GM21360 (cell line): Measurements from ENCODE around the gene SEC14L1.

Experiments used
- ATAC-seq: cut with Tn5 transposase; IDR thresholded peaks from one replicate; pipeline ENCODE4 v1.9.1; 2021; ENCODE audit warnings: mild to moderate bottlenecking, moderate library complexity; ENCODE audit not compliant: unreplicated experiment

SEC14L1 gene

DNA sequence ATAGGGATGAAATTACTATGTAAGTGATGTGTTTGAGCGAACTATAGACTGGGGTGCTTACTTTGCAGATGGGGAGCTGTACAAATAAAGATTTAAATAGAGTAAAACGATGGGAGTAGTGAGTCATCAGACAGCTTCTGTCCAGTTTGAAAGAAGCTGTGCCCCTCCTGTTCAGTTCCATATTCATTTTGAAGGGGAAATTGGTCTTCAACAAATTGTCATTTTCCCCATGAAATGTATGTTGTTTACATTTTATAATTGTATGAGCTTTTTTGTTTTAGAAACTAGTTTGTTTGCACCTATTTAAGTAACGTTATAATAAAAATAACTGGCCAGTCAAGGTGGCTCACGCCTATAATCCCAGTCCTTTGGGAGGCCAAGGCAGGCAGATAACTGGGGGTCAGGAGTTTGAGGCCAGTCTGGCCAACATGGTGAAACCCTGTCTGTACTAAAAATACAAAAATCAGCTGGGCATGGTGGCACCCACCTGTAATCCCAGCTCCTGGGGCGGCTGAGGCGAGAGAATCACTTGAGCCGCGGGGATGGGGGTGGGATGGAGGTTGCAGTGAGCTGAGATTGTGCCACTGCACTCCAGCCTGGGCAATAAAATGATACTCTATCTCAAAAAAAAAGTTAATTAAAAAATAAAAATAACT is 20.2 kb downstream of the SEC14L1 start:
- no peak for ATAC-seq

DNA sequence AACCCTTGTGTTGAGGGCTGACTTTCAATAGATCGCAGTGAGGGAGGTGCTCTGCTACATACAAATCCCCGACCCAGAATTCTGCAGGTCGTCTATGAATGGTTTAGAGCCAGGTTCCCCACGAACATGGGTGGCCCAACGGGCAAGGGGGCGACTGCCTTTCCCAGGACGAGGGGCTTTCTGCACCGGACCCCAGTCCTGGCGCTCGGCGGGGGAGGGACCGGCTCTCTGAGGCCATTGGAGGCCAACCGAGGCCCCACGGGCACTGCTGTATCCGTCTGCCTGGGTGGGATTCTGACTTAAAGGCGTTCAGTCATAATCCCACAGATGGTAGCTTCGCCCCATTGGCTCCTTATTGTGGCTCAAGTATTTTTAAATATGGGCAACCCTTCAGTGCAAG is 21.2 kb downstream of the SEC14L1 start:
- no peak for ATAC-seq

DNA sequence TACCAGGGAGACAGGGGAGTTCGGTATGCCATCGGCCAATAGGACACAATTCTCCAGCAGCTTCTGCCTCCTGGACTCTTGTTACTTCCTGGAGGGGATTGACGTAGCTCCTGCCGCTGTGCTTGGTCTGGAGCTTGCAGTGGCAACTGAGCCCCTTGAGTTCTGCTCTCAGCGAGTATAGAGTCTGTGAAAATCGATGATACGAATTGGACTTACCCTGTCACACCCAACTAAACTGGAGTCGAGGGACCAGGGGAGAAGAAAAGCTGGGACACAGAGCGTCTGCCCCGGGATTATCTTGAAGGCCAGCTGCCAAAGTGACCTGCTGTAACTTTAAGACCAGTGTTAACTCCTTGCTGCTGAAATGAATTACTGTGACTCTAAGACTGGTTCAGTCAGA is 22.2 kb downstream of the SEC14L1 start:
- no peak for ATAC-seq

DNA sequence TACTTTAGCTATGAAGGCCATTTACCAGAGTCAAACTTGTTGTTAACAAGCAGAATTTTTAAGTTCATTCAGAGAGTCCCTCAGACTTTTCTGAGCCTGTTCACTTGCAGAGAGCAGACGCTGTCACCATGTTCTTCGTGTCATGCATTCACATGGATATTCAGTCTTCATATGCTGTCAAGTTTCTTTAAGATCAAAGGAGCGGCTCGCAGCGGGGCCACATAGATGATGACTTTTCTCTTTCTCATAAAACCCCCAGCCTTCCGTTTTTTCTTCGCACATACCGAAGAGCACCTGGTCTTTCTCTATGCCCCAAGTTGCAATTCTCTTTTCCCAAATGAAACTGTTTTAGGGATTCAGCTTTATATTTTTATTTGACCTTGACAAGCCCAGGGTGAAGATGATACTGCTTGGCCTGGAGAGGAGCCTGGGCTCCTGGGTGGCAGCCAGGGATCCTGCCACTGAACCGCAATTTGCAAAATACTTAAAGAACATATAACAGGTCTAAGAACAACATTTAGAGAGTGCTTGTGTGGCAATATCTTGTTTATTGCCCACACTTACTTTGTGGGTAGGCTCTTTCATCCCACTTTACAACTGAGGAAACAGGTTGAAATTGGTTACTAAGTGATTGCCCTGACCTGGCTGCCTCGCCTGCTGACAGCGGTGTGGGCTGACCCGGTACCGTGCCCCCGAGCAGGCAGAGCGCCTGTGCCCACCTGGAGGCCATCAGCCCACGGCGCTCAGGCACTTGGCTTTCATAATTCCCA is 22.9 kb downstream of the SEC14L1 start:
- no peak for ATAC-seq

DNA sequence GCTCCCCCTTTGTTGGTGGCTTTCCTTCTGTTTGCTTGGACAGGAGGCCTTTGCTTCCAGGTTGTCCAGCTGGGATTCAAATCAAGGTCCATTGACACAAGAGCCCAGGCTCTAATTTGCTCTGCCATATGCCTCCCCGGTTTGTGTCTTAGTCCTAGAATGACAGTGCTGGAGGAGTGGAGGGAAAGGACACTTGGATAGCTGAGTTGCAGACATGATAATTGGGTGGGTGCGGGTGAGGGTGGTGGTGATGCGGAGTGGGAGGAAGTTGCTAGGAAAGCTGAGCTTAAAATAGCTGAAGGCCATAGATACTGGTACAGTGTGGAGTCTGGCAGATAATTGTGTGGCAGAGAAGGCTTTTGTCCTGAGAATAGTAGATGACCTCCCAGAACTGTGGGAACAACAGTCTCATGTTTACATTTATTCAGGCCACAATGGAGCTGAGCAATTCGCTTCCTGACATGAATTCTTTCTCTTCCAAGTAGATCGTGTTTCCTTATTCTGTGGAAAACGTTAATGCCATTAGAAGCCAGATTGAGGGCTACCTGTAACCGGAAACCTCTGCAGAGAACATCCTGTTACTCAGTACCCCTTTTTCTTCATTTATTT is 23.8 kb downstream of the SEC14L1 start:
- no peak for ATAC-seq

DNA sequence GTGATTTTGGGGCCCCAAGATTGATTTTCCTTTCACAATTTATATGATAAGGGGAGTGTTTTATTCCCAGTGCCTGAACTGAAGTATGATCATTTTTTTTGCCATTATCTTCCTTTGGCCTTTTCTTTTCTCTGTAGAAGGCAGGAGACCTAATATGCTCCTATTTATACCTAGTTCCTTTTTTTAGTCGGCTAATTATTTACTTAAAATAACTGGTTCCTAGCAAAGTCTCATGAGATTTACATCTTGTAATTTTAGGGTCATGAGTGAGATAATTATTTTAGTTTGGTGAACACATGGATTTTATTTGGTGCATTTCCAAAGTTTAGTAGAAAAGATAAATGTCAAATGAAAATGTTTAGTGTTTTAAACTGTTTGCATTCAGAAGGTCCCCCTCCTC is 24.8 kb downstream of the SEC14L1 start:
- ATAC-seq: no peak

DNA sequence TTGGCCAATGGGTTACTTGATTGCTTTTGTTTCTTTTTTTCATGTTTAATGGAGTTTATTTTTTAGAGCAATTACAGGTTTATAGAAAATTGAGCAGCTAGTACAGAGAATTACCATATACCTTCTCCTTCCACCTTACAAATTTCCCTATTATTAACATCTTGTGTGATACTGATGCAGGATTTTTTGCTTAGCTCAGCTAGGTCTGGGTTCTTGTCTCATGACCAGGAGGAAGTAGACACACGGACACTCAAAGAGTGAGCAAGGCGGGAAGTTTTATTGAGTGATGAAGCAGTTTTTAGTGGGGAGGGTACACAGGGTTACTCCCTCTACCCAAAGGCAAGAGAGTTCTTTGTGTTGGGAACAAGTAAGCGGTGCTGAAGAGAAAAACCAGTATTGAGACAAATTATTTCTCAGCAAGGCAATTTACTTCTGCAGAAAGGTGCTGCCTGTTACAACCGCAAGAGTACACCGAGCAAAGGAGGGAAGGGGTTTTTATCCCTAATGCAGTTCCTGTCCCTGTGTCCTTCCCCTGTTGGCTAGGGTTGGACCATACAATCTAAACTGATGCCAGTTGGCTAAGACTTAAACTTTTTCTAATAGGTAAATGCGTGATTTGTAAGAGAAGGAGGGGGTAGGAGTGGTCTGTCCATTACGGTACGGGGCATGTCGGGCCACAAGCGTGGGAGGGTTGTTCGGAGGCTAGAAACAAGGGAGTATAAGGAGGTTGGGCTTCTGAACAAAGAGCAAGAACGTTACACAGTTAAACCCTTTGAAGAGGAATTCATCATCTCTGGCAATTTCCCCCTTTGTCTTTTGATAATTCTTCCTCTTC is 26.9 kb downstream of the SEC14L1 start:
- no peak for ATAC-seq

DNA sequence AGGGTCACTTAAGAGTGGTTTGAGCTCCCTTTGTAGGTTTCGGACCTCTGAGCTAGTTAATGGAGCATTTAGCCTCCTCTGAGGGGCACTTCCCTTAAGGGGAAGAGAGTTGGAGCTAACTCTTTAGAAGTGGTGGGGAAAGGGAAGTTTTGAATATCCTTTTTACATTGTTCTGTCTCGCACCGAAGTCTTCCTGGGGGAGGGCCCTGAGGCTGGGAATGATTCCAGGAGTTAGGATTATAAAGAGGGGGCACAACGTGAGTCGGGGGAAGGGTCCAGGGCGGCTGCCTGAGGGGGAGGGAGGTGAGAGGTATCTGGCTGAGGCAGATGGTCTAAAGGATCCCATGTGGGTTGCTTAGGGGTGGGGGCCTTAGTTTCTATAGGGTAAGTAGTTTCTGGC is 32.3 kb downstream of the SEC14L1 start:
- no peak for ATAC-seq

DNA sequence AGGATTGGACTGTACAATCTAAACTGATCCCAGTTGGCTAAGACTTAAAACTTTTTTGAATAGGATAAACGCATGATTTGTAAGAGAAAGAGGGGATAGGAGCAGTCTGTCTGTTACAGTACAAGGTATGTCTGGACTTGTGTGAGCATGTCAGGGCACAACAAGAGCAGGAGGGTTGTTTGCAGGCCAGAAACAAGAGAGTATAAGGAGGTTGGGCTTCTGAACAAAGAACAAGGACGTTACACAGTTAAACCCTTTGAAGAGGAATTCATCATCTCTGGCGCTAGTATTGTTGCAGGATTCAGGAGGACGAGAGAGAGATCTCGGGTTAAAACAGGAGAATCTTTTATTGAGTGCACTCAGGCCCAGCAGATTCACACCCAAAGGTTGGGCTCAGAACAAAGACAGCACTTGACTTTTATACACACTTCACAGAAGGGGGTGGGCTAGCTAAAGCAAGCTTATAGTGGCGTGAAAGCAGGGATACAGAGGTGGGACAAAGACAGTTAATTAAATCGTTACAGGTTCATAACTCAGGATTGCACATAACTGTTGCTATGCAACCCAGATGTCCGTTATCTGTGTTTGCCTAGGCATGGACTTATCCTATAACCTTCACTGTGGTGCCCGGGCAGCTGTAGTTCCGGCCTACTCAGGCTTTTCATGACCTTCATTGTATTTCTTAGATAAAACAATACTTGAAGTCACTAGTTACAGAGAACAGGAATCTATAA is 34.3 kb downstream of the SEC14L1 start:
- no peak for ATAC-seq

DNA sequence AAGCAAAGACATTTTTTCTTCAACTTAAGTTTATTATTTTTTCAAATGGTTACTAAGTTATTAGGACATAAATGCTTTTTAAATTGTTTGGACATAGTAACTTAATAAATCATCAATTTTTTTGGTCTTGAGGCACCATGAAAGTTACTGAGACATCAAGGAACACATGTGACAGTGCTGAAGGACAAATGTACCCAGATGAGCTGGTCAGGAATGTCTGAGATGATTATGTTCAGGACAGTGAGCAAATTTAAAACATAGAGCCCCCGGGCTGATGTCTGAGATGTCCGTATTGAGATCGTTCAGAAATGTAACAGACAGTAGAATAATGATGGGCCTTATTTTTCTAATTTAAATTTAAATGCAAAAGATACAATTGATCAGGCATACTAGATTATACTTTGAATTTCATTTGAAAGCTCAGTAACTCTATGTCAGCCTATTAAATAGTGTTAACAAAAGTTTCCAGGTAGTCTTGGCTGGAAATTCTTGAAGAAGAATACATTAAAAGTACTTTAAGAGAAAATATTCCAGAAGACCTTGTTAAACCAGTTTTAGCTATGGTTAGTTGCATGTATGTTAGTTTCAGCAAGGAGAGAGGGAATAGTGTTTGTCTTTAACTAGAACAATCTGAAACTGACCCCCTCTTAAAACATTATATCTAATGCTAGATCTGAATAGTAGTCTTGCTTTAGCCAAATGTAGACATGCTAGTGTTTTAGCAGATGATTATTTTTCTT is 36.4 kb downstream of the SEC14L1 start:
- no peak for ATAC-seq

DNA sequence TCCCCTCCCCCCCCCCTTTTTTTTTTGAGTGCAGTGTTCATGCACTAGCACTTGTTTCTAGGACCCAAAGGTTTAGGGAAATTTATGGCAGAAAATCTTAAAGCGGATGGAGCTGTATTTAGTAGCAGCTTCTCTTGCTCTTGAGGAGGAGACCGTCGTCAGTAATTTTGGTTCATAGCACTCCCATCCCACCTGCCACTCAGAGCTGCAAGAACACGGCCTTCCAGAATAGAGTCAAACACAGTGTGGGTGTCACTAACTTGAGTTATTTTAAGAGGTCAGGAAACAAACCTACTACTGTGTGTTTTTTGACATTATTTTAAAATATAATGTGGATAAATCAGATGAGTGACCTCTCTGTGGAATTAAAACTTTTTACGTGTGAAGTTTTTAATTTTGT is 37.3 kb downstream of the SEC14L1 start:
- no peak for ATAC-seq

DNA sequence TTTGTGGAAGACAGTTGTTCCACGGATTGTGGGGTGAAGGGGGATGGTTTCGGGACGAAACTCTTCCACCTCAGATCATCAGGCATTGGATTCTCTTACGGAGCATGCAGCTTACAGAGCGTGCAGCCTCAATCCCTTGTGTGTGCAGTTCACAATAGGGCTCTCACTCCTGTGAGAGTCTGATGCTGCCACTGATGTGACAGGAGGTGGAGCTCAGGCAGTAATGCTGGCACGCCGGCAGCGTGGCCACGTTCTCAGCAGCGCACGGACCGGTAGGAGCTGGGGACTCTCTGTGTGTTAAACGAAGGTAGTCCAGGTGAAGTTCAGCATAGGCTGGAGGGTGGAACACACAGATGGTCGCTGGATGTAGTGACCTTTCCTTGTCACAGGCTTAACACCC is 37.8 kb downstream of the SEC14L1 start:
- ATAC-seq: no peak

DNA sequence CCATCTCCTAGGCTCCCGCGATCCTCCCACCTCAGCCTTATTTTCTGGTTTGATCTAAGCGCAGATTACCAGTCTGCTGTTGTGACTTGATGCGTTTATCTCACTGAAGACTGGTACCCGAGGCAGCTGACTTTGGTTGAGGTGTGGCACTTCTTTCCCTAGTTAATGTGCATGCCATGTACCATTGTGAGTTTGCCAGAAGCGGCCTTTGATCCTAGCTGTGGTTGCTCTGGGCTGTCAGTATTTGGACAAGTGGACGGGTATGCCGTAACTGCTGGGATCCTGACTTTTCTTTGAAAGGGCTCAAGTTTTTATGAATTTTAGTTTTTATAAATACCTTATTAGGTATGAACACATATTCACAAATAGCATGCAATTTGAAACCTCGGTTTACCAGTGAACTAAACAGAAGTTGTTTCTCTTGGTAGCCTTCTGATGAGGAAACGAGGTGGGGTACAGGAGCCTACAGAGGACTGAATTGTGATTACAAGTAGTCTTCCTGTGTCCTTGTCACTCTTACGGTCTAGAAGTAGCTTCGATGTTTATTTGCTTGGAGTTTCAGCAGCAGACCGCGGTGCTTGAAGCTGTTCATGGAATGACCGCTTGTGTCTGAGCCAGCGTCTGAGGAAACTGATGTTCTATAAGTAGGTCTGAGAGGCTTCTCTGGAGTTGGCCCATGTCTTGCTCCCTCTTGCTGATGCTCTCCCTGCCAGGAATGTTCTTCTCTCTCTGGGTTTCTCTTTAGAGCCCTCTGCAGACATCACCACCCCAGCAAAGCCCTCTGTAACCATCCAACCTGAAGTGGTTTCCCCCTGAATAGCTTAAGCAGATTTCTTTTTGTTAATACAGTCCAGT is 40.0 kb downstream of the SEC14L1 start:
- ATAC-seq: no peak

DNA sequence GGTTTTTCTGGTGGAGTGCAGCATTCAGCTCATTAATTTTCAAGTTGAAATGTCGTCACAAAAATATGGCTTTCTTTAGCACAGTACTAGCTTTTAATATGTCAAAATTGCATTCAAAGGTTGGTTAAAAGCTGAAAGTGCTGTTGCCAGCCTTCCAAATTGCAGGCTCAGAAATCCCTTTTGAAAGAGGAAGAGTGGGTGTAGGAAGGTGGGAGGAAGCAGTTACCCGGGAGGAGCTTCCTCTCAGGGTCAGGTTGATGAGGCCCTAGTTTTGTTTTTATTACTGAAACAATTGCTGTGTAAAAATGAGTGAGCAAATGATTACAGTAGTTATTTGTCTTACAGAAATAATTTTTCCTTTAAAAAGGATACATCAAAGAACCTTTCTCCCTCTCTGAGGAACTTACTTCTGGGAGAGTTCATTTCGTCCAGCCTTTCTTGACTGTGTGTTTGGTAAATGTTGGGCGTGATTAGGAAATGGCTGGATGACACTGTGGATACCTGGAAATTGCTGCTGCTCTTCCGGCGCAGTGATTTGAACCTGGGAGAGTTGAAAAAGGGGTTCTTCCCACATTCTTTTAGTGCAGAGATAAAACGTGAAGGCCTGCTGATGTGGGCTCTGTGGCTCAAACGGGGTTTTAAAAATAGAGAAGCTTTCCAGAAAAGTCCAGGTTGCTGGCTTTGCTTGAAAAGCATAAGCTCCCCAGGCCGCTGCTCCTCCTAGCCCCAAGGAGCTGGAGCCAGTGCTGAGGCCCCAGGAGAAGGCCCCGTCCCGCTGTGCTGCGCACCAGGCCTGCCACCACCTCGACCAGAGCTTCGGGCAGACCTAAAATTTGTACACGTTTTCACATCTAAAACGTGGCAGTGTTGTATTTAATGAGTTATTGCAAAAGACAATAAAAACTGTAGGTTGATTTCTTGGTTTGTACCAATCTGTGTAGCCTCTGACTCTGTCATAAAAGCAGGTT is 41.7 kb downstream of the SEC14L1 start:
- ATAC-seq: no peak

DNA sequence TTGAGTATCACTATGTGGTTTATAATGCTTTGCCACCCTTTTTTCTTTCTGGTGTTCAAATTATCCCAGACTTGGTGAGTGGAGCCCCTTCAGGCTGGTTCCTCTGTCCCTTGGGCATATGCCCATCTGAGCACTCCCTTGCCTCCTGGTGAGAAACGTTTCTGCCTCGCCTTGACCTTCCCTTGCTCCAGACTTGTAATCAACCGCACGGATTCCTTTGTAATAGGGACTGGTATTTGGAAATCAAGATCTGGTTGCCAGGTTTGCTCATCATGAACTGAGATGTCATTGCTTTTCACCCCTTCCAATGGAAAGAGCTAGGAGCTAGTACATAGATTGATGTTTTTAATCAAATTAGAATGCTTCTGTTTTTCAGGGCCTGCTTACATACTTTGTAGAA is 43.7 kb downstream of the SEC14L1 start:
- ATAC-seq: no peak

DNA sequence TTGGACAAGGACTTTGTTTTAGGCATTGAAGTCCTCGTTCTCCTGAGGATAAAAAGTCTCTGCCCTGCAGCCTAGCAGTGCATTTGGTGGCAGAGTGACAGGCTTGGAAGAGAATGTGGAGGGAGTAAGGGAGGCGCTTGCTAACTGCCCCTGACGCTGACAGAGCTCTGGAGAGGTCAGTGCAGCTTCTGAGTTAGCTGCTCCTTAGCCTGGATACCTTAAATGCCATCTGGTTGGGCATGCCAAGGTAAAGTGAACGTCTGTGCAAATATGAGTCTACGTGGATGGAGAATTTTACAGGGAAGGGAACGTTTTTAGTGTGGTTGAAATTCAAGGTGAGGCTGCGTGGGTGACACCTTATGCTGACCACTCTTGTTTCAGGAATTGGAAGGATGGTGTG is 44.4 kb downstream of the SEC14L1 start:
- ATAC-seq: no peak

DNA sequence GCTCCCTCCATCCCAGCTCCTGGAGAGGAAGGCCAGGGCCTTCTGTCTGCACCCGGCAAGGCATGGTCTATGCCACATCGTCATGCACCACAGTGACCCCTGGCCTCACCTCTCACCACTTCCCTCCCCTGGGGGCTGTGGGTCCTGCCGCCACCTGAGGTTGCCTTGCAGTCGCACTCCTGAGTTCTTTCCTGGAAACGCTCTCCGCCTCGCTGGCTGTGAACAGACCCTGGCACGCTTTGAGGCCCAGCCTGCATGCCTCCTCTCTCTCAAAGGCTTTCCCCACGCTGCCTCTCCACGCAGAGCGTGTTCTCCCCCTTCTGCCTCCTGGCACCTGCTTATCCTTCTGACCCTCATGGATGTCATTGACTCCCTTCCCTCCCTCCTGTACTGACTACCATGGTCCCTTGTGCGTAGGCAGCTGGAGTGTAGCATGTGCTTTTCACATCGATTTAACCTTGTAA is 45.4 kb downstream of the SEC14L1 start:
- ATAC-seq: no peak
